K562 (cell line): ENCODE measurements around the gene GPR35. TPM values are rescaled to one million over a fixed set of nuclear protein-coding genes. Genes with fewer than 3 reads are reported as not detected.

Experiments
- ATAC-seq: fragments of 200-7000 bp; cut with Tn5 transposase; 3 replicates; pipeline ENCODE4 v1.9.1; 2020; ENCODE audit warnings: moderate library complexity
- BruUV-seq: library from RNA; stranded (reverse); fragments of 400-500 nt; replicated peaks from 2 replicates; lab custom pipeline; 2021; lab: Mats Ljungman, UMichigan
- CTCF ChIA-PET: fragments of 300-600 bp; formaldehyde crosslinking; extraction: SDS; loops from one replicate; lab custom pipeline; 2021; ENCODE audit warnings: low intra/inter-chr PET ratio; lab: Yijun Ruan, JAX
- POLR2A ChIA-PET: fragments of 300-600, 350-650 bp; sonication (Branson Sonifier 250); formaldehyde crosslinking; extraction: SDS; loops from one replicate; lab custom pipeline; 2021; ENCODE audit warnings: antibody characterized with exemption, inconsistent platforms; lab: Yijun Ruan, JAX
- DNase-seq, 4 experiments: peaks; one replicate each; pipeline versions ENCODE4 v3.0.0 to v3.0.0-alpha.2; 2011 to 2018; ENCODE audit warnings: low spot score in 3 of 4, mixed read lengths in 3 of 4; ENCODE audit errors: extremely low read depth in 1 of 4
- FAIRE-seq: peaks from 2 replicates; lab custom pipeline; 2011; peaks lifted over from hg19 to GRCh38; lab: Jason Lieb, UNC
- H2AFZ ChIP-seq: 2 replicates; pipeline ENCODE4 v1.6.0; 2011; ENCODE audit warnings: low read depth, low read length, control low read depth, inconsistent platforms
- H3K27ac ChIP-seq: fragments of 200-600 bp; 3 replicates; pipeline ENCODE4 v1.8.0; 2011; ENCODE audit warnings: low read depth, mild to moderate bottlenecking, control low read depth, inconsistent platforms, low read length, moderate library complexity, mixed read lengths; ENCODE audit errors: extremely low read depth
- H3K27me3 ChIP-seq, 2 experiments: fragments of 300-600 bp in 1 of 2; 2 replicates in 1 of 2; 3 replicates in 1 of 2; pipeline versions ENCODE4 v1.6.0 to v1.8.0; 2011; ENCODE audit warnings: inconsistent platforms in 2 of 2, low read length in 2 of 2, mild to moderate bottlenecking in 1 of 2, mixed read lengths in 1 of 2, moderate library complexity in 1 of 2; ENCODE audit not compliant: control insufficient read depth in 2 of 2, insufficient read depth in 2 of 2
- H3K36me3 ChIP-seq: fragments of 300-600 bp; 3 replicates; pipeline ENCODE4 v1.8.0; 2011; ENCODE audit warnings: mild to moderate bottlenecking, low read length, inconsistent platforms; ENCODE audit not compliant: control insufficient read depth, insufficient read depth
- H3K4me1 ChIP-seq, 2 experiments: fragments of 200-600 bp in 1 of 2; replicated peaks in 1 of 2; 2 replicates in 1 of 2; 3 replicates in 1 of 2; pipeline versions ENCODE4 v1.5.1 to v1.8.0; 2011; ENCODE audit warnings: inconsistent platforms in 2 of 2, low read length in 2 of 2, mild to moderate bottlenecking in 1 of 2, mixed read lengths in 1 of 2, moderate library complexity in 1 of 2; ENCODE audit not compliant: control insufficient read depth in 2 of 2, insufficient read depth in 2 of 2
- H3K4me2 ChIP-seq: 2 replicates; pipeline ENCODE4 v1.6.1; 2011; ENCODE audit warnings: low read length, control low read depth, inconsistent platforms, mixed read lengths; ENCODE audit not compliant: insufficient read depth
- H3K4me3 ChIP-seq: fragments of 200-600 bp; sonication (generic), shearing (Covaris generic); 2 replicates; pipeline ENCODE4 v1.5.1; 2016; ENCODE audit warnings: control low read depth, inconsistent platforms
- H3K79me2 ChIP-seq: fragments of 200-600 bp; 3 replicates; pipeline ENCODE4 v1.8.0; 2011; ENCODE audit warnings: low read length, inconsistent platforms; ENCODE audit not compliant: control insufficient read depth, insufficient read depth
- H3K9ac ChIP-seq, 2 experiments: 2 replicates each; pipeline versions ENCODE4 v1.6.0 to v1.6.1; 2011; ENCODE audit warnings: low read depth in 2 of 2, low read length in 2 of 2, control low read depth in 1 of 2, inconsistent platforms in 1 of 2, mild to moderate bottlenecking in 1 of 2, mixed read lengths in 1 of 2; ENCODE audit not compliant: insufficient read depth in 1 of 2
- H3K9me1 ChIP-seq: one replicate; pipeline ENCODE4 v1.6.0; 2011; ENCODE audit warnings: inconsistent platforms, mild to moderate bottlenecking, low read length, moderate library complexity; ENCODE audit not compliant: control insufficient read depth, insufficient read depth
- H3K9me3 ChIP-seq: replicated peaks from 2 replicates; pipeline ENCODE4 v1.5.1; 2011; ENCODE audit warnings: low read depth, low read length, inconsistent platforms; ENCODE audit not compliant: control insufficient read depth, insufficient read depth
- H4K20me1 ChIP-seq: replicated peaks from 2 replicates; pipeline ENCODE4 v1.6.1; 2011; ENCODE audit warnings: low read length, inconsistent platforms, mixed read lengths; ENCODE audit not compliant: control insufficient read depth, insufficient read depth
- EGR1 ChIP-seq: fragments of 450-650 bp; conservative IDR thresholded peaks from 2 replicates; pipeline ENCODE4 v1.6.1; 2017; ENCODE audit warnings: mild to moderate bottlenecking
- JUNB ChIP-seq: fragments of 450-650 bp; formaldehyde crosslinking; conservative IDR thresholded peaks from 2 replicates; pipeline ENCODE4 v1.4.0; 2020; ENCODE audit warnings: mild to moderate bottlenecking
- SFPQ ChIP-seq: fragments of 200-400 bp; formaldehyde crosslinking; IDR thresholded peaks from 2 replicates; pipeline ENCODE4 v1.6.1; 2017; ENCODE audit warnings: mild to moderate bottlenecking, low read depth, low read length, moderate library complexity
- ZBTB33 ChIP-seq: sonication (generic); formaldehyde crosslinking; IDR thresholded peaks from 2 replicates; pipeline ENCODE4 v1.8.1; 2023; ENCODE audit warnings: mild to moderate bottlenecking, missing genetic modification reagents
- ZKSCAN8 ChIP-seq: fragments of 200-800 bp; sonication (Bioruptor generic); IDR thresholded peaks from 2 replicates; pipeline ENCODE4 v1.6.1; 2016; ENCODE audit warnings: missing genetic modification characterization, missing compliant biosample characterization
- WGBS: fragments of 100-300 bp; shearing (Covaris generic); methylation state at CpG from one replicate; pipeline ENCODE4 v1.1.6; 2016; ENCODE audit warnings: low coverage, mixed read lengths; ENCODE audit not compliant: insufficient coverage; ENCODE audit errors: missing lambda C conversion rate; 5-methylcytosine and 5-hydroxymethylcytosine counted together
- in situ Hi-C: fragments of 300-500 bp; cut with MboI; formaldehyde crosslinking; loops from 4 replicates; pipeline ENCODE4 v1.15.0; 2018; ENCODE audit warnings: inconsistent platforms, mixed read lengths
- intact Hi-C: fragments of 100-400 bp; cut with micrococcal nuclease; formaldehyde crosslinking; loops from 2 replicates; pipeline ENCODE4 v1.14.2; 2022
- polyA plus RNA-seq, 8 experiments: library from polyadenylated mRNA; depleted of rRNA in 4 of 8; stranded (reverse) in 5 of 8; unstranded in 3 of 8; fragments of >200 nt; fragmentation: Nextera tagmentation in 2 of 8; fragmentation: Illumina TruSeq in 1 of 8; extraction: Ambion mirVana in 2 of 8; extraction: Trizol in 1 of 8; gene quantifications; 2 replicates each; pipeline versions ENCODE4 v1.2.1 to v1.2.3, GENCODE V29; 2011 to 2014; ENCODE audit warnings: inconsistent platforms in 1 of 8, missing spikeins in 1 of 8
- total RNA-seq, 7 experiments: library from RNA; depleted of rRNA in 6 of 7; stranded (reverse); fragments of >200 nt in 6 of 7; fragmentation: Illumina TruSeq in 2 of 7; extraction: Trizol in 2 of 7; gene quantifications; 2 replicates each; pipeline versions ENCODE4 v1.2.1 to v1.2.3, GENCODE V29; 2011 to 2021; ENCODE audit warnings: low replicate concordance in 1 of 7

Gene GPR35
- total and polyA plus RNA-seq, 9 of the 15 experiments (the other 6 are each of a cell fraction or from before 2014, with no cell fraction given), result 0.04 to 0.50 (median 0.29) TPM; not detected in 3

- TF ChIP-seq ZBTB33 (CRISPR knock-in tag), result no peak
- TF ChIP-seq JUNB (CRISPR knock-in tag), result no peak
- TF ChIP-seq SFPQ, result no peak
Measured at GRCh38 chr2:240662681-240663080, 37.4 kb downstream of the GPR35 start (continued).

GRCh38 chr2:240663546-240664190 lies 38.4 kb downstream of the GPR35 start:
- ChIA-PET POLR2A (no interaction called here), CTCF (no interaction called here)
- Histone ChIP-seq H3K4me1 (no peaks in the 10 kb centered on the region), H2AFZ (no peak overlapping the region), H3K9me1 (no peaks in the 10 kb centered on the region), H3K36me3 (no peaks in the 10 kb centered on the region), H3K9me3 (no peaks in the 10 kb centered on the region; the same call in 1 of the 2 replicates), H3K27ac (no peak overlapping the region), H3K27me3 (no peaks in the 10 kb centered on the region), H3K4me3 (no peak overlapping the region), H3K9ac (no peak overlapping the region), H3K4me2 (no peak overlapping the region), H4K20me1 (no peaks in the 10 kb centered on the region), H3K79me2 (no peaks in the 10 kb centered on the region)
- ATAC-seq (no peak), DNase-seq (no peak), FAIRE-seq (no peak)
- BruUV-seq, result no TSS peak
- in situ Hi-C loops (no loop called here), intact Hi-C loops (no loop called here)
- no peak for TF ChIP-seq ZKSCAN8 (CRISPR knock-in tag)
- no peak for TF ChIP-seq EGR1
- WGBS, result 0% methylated on average over 6 of the region's 6 CpGs
